Endometrial microvascular endothelial cells (primary cell): ENCODE data around the gene ADD2. TPM values are rescaled to one million over a fixed set of nuclear protein-coding genes. Genes with fewer than 3 reads are reported as not detected.
"Not testable (repeated sequence)": the region's sequence is repeated elsewhere in the genome, so short reads cannot be mapped to it uniquely, and the experiment has no call there.

Experiments used
- in situ Hi-C: cut with HindIII; loops from 2 replicates; pipeline ENCODE4 v1.10.0; 2017; ENCODE audit warnings: low sequenced_read_pairs, low pct_unique_long_range_greater_than_20kb; ENCODE audit errors: inconsistent ontology term
- total RNA-seq: library from RNA; depleted of rRNA; stranded (reverse); fragments of >200 nt; gene quantifications from one replicate; pipeline ENCODE4 v1.2.3, GENCODE V29; 2015; ENCODE audit errors: inconsistent ontology term

The ADD2 gene
- total RNA-seq, 1 donor from 2014 or later: 0.74 TPM

DNA sequence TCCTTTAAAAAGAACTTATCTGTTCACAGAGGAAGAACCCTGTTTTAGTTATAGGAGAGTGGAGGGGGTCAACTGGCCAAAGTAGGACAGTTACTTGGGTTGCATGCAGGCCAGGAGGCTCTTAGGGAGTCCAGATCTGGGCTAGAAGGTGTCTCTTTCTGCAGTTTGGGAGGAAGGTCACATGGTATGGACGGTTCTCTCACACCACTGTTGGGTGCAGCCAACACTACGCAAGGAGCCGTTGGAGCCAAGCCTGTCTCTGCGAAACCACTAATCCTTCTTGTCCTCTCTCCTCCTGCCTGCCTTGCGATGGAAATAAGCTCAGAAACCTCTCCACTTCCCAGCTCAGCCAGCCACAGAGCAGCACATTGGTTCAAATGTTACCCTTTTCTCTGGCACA is 108.4 kb downstream of the ADD2 start:
- in situ Hi-C loops: no loop called here

- in situ Hi-C loops: no loop called here
Measured at GRCh38 chr2:70658476-70658875, 109.5 kb downstream of the ADD2 start.

DNA sequence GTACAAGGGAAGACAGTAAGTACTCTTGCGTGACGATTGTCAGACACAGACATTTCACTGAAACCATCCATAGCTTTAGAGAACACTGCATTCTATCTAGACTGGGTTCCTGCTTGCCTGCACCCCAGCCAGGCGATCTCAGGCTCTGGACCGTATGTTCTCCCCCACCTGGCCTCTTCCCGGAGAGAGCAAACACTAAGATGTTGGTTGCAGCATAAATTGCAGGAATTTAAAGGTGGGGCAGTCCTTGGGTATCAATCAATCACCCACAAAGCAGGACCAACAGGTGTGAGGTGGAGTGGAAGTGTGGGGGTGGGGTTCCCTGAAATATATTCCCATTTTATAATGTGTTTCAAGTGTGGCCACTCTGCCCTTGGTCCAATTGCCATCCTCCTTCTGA is 110.8 kb downstream of the ADD2 start:
- in situ Hi-C loops: no loop called here

GRCh38 chr2:70656421-70657010 is 111.5 kb downstream of the ADD2 start:
- in situ Hi-C loops: no loop called here

DNA sequence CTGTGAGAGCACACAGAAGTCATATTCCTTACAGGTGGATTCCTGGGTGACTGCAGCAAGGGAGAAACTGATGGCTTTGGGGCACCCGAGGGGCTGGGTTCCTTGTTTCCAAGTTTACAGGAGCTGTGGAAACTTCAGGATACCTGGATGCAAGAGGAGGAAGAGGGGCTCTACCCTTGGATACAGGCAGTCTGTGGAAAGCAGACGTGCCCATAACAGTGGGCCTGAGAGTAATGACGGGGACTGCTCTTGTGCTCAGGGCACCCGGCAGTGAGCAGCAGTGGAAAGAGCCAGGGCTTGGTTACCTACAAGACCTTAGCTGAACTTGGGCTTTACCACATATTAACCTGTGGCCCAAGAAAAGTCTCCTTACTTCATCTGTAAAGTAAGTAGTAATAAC is 112.2 kb downstream of the ADD2 start:
- in situ Hi-C loops: no loop called here

- in situ Hi-C loops: not testable (repeated sequence)
Measured at GRCh38 chr2:70655211-70655610, 112.8 kb downstream of the ADD2 start.

DNA sequence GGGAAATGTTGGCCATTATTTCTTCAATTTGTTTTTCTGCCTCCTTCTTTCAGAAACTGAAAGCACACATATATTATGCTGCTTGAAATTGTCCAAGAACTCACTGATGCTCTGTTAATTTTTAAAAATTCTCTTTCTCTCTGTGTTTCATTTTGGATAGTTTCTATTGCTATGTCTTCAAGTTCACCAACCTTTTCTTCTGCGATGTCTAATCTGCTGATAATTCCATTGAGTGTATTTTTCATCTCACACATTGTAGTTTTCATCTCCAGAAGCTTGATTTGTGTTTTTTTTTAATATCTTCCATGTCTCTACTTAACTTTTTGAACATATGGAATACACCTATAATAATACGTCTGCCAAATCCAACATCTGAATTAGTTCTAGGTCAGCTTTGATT is 116.3 kb downstream of the ADD2 start:
- in situ Hi-C loops: no loop called here

GRCh38 chr2:70651014-70651413 is 117.0 kb downstream of the ADD2 start:
- in situ Hi-C loops: no loop called here

DNA sequence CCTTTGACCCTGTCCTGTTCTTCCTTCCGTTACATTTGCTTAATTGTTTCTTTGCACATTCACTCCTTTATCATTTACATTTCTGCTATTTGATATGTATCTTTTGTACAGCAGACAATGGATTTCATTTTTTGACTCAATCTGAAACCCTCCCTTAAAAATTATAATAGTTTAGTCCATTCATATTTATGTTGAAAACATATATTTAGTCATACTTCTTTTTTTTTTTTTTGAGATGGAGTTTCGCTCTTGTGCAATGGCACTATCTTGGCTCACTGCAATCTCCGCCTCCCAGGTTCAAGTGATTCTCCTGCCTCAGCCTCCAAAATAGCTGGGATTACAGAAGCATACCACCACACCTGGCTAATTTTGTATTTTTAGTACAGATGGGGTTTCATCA is 119.0 kb downstream of the ADD2 start:
- in situ Hi-C loops: no loop called here

GRCh38 chr2:70647873-70648481 is 120.0 kb downstream of the ADD2 start:
- in situ Hi-C loops: no loop called here

GRCh38 chr2:70646420-70646818 is 121.6 kb downstream of the ADD2 start:
- in situ Hi-C loops: no loop called here

DNA sequence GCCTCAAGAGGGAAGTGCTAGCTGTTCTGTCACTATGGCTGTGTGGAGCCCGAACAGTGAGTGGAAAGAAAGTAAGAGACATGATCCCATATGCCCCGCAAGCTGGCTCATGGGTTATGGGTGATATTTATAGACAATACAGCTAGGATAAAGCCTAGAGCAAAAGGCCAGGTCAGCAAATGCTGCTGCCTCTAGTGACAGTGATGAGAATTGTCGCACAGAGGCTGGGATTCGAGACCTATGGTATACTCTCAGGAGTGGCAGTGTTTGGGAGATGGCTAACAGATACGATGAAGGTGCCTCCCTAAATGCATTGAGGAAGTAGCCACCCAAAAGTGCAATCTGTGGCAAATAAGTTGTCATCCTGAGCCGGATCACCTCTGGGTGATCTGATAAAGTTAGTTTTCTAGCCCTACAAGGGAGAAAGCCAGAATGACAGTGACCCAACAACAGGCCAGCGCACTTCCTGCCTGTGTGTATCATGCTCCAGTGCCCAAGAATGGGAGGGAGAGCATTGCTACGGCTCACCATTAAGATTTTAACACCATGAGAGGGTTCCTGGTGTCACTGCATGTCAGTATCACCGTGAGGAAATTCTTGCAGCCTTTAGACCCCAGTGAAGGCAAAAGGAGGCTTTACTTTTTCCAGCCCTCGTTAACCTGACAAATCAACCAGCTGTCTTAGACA is 122.1 kb downstream of the ADD2 start:
- in situ Hi-C loops: no loop called here

DNA sequence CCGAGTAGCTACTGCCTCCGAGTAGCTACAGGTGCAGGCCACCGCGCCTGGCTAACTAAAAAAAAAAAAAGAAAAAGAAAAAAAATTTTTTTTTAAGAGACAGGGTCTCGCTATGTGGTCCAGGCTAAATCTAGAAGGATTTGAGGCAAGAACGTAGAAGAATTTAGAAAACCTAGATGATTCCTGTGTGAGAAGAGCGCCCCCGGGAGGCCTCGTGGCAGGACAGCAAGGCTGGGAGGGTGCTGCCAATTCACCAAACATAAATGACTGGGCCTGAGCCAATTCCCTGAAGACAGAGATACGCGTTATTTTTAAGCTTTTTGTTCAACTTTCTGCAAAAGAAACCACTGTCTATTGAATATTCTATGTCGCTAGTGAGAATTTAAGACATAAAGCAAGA is 124.3 kb downstream of the ADD2 start:
- in situ Hi-C loops: no loop called here

GRCh38 chr2:70641263-70641784 is 126.7 kb downstream of the ADD2 start:
- in situ Hi-C loops: no loop called here

- in situ Hi-C loops: no loop called here
Measured at GRCh38 chr2:70639841-70640436, 128.1 kb downstream of the ADD2 start.

DNA sequence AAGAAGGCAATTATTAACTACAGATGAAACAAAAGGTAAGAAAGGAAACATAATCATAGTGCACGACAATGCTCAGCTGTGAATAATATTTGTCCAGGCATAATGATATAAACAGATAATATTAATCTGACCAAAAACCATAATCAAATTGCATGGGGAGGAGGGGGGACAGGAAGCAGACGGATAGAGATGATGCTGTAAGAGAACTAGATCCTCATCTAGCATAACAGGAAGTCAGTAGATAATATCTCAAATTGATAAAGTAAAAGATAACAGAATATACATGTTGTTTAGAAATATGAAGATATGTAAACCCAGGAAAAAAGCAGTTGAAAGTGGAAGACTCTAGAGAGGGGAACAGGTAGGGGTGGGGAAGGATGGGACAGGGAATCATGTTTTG is 129.4 kb downstream of the ADD2 start:
- in situ Hi-C loops: no loop called here

GRCh38 chr2:70633508-70633907 is 134.5 kb downstream of the ADD2 start:
- in situ Hi-C loops: no loop called here

- in situ Hi-C loops: no loop called here
Measured at GRCh38 chr2:70632966-70633365, 135.0 kb downstream of the ADD2 start.

DNA sequence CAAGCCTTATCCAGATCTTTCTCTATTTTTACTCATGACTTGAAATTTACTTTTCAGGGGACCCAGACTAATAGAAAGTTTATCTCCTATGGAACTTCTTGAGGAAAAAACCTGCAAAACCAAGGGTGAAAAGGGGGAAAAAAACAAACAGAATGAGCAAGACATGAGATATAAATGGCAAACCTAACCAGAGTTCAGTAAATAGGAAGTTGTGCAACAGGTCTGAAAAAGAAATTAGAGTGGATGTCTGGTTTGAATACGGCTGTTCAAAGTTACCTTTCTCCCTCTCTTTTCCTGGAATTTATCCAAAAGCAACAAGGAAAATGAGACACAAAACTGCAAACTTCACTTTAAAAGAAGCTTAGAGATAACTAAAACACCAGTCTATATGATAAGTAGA is 135.6 kb downstream of the ADD2 start:
- in situ Hi-C loops: no loop called here

DNA sequence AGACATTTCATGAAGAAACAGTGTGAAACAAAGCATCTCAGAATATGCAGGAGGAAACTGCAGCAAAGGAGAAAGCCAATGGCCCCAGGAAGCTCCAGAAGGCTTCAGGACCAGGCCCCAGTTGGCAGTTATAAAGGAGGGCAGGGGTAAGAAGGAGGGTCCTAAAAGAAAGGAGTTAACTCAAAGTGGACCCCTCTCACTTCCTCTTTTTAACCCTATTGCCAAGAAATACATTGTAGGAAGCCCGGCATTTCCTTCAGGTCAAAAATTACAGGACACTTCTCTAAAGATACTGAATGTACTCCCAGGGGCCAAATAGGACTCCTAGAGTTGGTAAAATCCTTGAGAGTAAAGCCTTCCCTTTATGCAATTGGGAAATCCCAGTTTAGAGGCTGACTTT is 137.2 kb downstream of the ADD2 start:
- in situ Hi-C loops: no loop called here
